Gastrocnemius medialis (tissue), 4 donors: ENCODE results near the gene WDR18.

ENCODE experiments used
- POLR2A ChIP-seq, 2 donors: fragments of 450-650 bp; IDR thresholded peaks; one replicate each; pipeline ENCODE4 v1.6.1; 2017; ENCODE audit warnings: antibody characterized with exemption in 2 of 2, mild to moderate bottlenecking in 2 of 2, moderate library complexity in 2 of 2
- TF ChIP-seq, protein P1 (sequence below), 5 experiments: fragments of 450-650 bp in 3 of 5; fragments of 200-600 bp in 2 of 5; sonication (generic) in 2 of 5; IDR thresholded peaks in 4 of 5; conservative IDR thresholded peaks in 1 of 5; 1 replicate in 4 of 5; 2 replicates in 1 of 5; pipeline ENCODE4 v1.5.1; 2016 to 2019; ENCODE audit warnings: antibody characterized with exemption in 5 of 5, mild to moderate bottlenecking in 3 of 5, moderate library complexity in 3 of 5

DNA sequence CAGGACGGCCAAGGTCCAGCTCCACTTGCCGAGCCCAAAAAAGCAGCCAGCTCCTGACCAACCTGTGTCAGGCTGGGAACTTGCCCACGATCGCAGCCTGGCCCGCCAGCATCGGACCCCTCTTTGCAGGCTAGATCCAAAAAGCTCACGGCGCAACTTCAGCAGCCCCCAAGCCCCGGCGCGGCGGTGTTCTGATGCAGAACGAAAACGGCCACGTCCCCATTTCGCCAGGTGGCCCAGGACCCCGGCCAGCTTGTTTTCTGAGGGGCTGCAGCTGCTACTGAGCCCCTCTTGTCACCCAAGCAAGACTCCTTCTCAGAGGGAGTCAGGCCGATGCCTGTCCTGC, 35.4 kb downstream of the WDR18 start:
- TF ChIP-seq, protein P1, sequence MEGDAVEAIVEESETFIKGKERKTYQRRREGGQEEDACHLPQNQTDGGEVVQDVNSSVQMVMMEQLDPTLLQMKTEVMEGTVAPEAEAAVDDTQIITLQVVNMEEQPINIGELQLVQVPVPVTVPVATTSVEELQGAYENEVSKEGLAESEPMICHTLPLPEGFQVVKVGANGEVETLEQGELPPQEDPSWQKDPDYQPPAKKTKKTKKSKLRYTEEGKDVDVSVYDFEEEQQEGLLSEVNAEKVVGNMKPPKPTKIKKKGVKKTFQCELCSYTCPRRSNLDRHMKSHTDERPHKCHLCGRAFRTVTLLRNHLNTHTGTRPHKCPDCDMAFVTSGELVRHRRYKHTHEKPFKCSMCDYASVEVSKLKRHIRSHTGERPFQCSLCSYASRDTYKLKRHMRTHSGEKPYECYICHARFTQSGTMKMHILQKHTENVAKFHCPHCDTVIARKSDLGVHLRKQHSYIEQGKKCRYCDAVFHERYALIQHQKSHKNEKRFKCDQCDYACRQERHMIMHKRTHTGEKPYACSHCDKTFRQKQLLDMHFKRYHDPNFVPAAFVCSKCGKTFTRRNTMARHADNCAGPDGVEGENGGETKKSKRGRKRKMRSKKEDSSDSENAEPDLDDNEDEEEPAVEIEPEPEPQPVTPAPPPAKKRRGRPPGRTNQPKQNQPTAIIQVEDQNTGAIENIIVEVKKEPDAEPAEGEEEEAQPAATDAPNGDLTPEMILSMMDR (IDR thresholded peaks at IDR 0.05 in 4 of 5, conservative IDR thresholded peaks at IDR 0.05 in 1 of 5): no peak
- no peak for TF ChIP-seq POLR2A (IDR thresholded peaks at IDR 0.05)
